Measurements from ENCODE around the gene SGPP2. TPM values are rescaled to one million over a fixed set of nuclear protein-coding genes. Genes with fewer than 3 reads are reported as not detected.

Gene SGPP2
- total and polyA plus RNA-seq, 5 experiments from 2014 or later: 0.31 to 0.33 TPM; not detected in 3

GRCh38 chr2:222452422-222452950 is 28.1 kb downstream of the SGPP2 start:
- no peak for ATAC-seq
- POLR2A ChIA-PET: no interaction called here
- Mint-ChIP-seq H3K4me3 (no peak overlapping the region), H3K27me3 (peaks cover 2 to 18% (median 15%) of the 10 kb centered on the region in 5 donors), H3K27ac (no peak overlapping the region), H3K9me3 (peaks cover 0 to 2% (median 0%) of the 10 kb centered on the region in 9 donors), H3K36me3 (no peaks in the 10 kb centered on the region), H3K4me1 (no peaks in the 10 kb centered on the region)
- no peak for DNase-seq

GRCh38 chr2:222456479-222457077 is 32.2 kb downstream of the SGPP2 start:
- POLR2A ChIA-PET: no interaction called here
- Mint-ChIP-seq H3K27ac (no peak overlapping the region), H3K36me3 (peaks cover 0 to 5% (median 0%) of the 10 kb centered on the region in 3 donors), H3K27me3 (peaks cover 0 to 22% (median 17%) of the 10 kb centered on the region in 5 donors), H3K4me3 (no peak overlapping the region), H3K4me1 (no peaks in the 10 kb centered on the region), H3K9me3 (peaks cover 0 to 7% (median 0%) of the 10 kb centered on the region in 9 donors)
- DNase-seq (no peak), ATAC-seq (no peak)

GRCh38 chr2:222459983-222460382 is 35.6 kb downstream of the SGPP2 start:
- DNase-seq (no peak), ATAC-seq (no peak)
- POLR2A ChIA-PET: no interaction called here
- H3K27me3 Mint-ChIP-seq: peaks cover 0 to 19% (median 13%) of the 10 kb centered on the region in 5 donors
- no peaks in the 10 kb centered on the region for H3K4me1 Mint-ChIP-seq
- H3K9me3 Mint-ChIP-seq: peaks cover 0 to 7% (median 0%) of the 10 kb centered on the region in 9 donors
- no peak overlapping the region for H3K27ac Mint-ChIP-seq
- peaks cover 0 to 5% (median 0%) of the 10 kb centered on the region in 3 donors for H3K36me3 Mint-ChIP-seq
- no peak overlapping the region for H3K4me3 Mint-ChIP-seq

GRCh38 chr2:222465746-222466145 is 41.4 kb downstream of the SGPP2 start:
- Mint-ChIP-seq H3K9me3 (peaks cover 0 to 7% (median 0%) of the 10 kb centered on the region in 9 donors), H3K27me3 (peaks cover 6 to 36% (median 22%) of the 10 kb centered on the region in 5 donors), H3K4me1 (no peaks in the 10 kb centered on the region), H3K27ac (no peak overlapping the region), H3K36me3 (peaks cover 0 to 4% (median 0%) of the 10 kb centered on the region in 3 donors), H3K4me3 (no peak overlapping the region)
- POLR2A ChIA-PET: no interaction called here
- DNase-seq (no peak), ATAC-seq (no peak)

GRCh38 chr2:222468346-222468745 is 44.0 kb downstream of the SGPP2 start:
- Mint-ChIP-seq H3K4me1 (no peaks in the 10 kb centered on the region), H3K36me3 (peaks cover 0 to 4% (median 0%) of the 10 kb centered on the region in 3 donors), H3K27ac (no peak overlapping the region), H3K27me3 (peaks cover 6 to 29% (median 13%) of the 10 kb centered on the region in 5 donors), H3K9me3 (peaks cover 0 to 4% (median 0%) of the 10 kb centered on the region in 9 donors), H3K4me3 (no peak overlapping the region)
- ATAC-seq (no peak), DNase-seq (no peak)
- POLR2A ChIA-PET: interaction anchor here (0.6 kb wide), 1 partner anchor 107 kb away, joined by 4 read pairs; no protein-coding TSS in a partner anchor

- peaks cover 6 to 29% (median 13%) of the 10 kb centered on the region in 5 donors for H3K27me3 Mint-ChIP-seq
- H3K4me1 Mint-ChIP-seq: no peaks in the 10 kb centered on the region
- no peak overlapping the region for H3K27ac Mint-ChIP-seq
- peaks cover 0 to 4% (median 0%) of the 10 kb centered on the region in 9 donors for H3K9me3 Mint-ChIP-seq
- ATAC-seq (no peak), DNase-seq (no peak)
- POLR2A ChIA-PET: no interaction called here
- no peak overlapping the region for H3K4me3 Mint-ChIP-seq
- H3K36me3 Mint-ChIP-seq: peaks cover 0 to 4% (median 0%) of the 10 kb centered on the region in 3 donors
These were observed 46.6 kb downstream of the SGPP2 start for GRCh38 chr2:222470802-222471468.

GRCh38 chr2:222477962-222478608 is 53.7 kb downstream of the SGPP2 start:
- POLR2A ChIA-PET: no interaction called here

GRCh38 chr2:222479859-222480258 is 55.5 kb downstream of the SGPP2 start:
- ATAC-seq (no peak), DNase-seq (no peak)
- Mint-ChIP-seq H3K27me3 (peaks cover 3 to 24% (median 7%) of the 10 kb centered on the region in 5 donors), H3K4me1 (no peaks in the 10 kb centered on the region), H3K4me3 (no peak overlapping the region), H3K36me3 (no peaks in the 10 kb centered on the region), H3K9me3 (no peaks in the 10 kb centered on the region), H3K27ac (no peak overlapping the region)
- POLR2A ChIA-PET: no interaction called here

More at GRCh38 chr2:222477962-222478608, 53.7 kb downstream of the SGPP2 start:
- DNase-seq (no peak), ATAC-seq (no peak)
- no peak overlapping the region for H3K27ac Mint-ChIP-seq
- no peaks in the 10 kb centered on the region for H3K9me3 Mint-ChIP-seq
- no peaks in the 10 kb centered on the region for H3K36me3 Mint-ChIP-seq
- no peaks in the 10 kb centered on the region for H3K4me1 Mint-ChIP-seq
- H3K27me3 Mint-ChIP-seq: peaks cover 3 to 12% (median 5%) of the 10 kb centered on the region in 5 donors
- no peak overlapping the region for H3K4me3 Mint-ChIP-seq

GRCh38 chr2:222480497-222480896 is 56.2 kb downstream of the SGPP2 start:
- Mint-ChIP-seq H3K27me3 (peaks cover 6 to 31% (median 10%) of the 10 kb centered on the region in 5 donors), H3K36me3 (no peaks in the 10 kb centered on the region), H3K9me3 (no peaks in the 10 kb centered on the region), H3K27ac (no peak overlapping the region), H3K4me3 (no peak overlapping the region), H3K4me1 (no peaks in the 10 kb centered on the region)
- DNase-seq (no peak), ATAC-seq (no peak)
- POLR2A ChIA-PET: no interaction called here

GRCh38 chr2:222481941-222482340 is 57.6 kb downstream of the SGPP2 start:
- Mint-ChIP-seq H3K4me1 (no peaks in the 10 kb centered on the region), H3K27ac (no peak overlapping the region), H3K27me3 (peaks cover 6 to 39% (median 11%) of the 10 kb centered on the region in 5 donors), H3K4me3 (no peak overlapping the region), H3K9me3 (no peaks in the 10 kb centered on the region), H3K36me3 (no peaks in the 10 kb centered on the region)
- ATAC-seq (no peak), DNase-seq (no peak)
- POLR2A ChIA-PET: no interaction called here

GRCh38 chr2:222483513-222484039 is 59.2 kb downstream of the SGPP2 start:
- H3K27ac Mint-ChIP-seq: no peak overlapping the region
- DNase-seq (no peak), ATAC-seq (no peak)
- H3K27me3 Mint-ChIP-seq: peaks cover 6 to 46% (median 9%) of the 10 kb centered on the region in 5 donors
- POLR2A ChIA-PET: no interaction called here
- no peaks in the 10 kb centered on the region for H3K36me3 Mint-ChIP-seq
- no peak overlapping the region for H3K4me3 Mint-ChIP-seq
- H3K9me3 Mint-ChIP-seq: no peaks in the 10 kb centered on the region
- no peaks in the 10 kb centered on the region for H3K4me1 Mint-ChIP-seq

- POLR2A ChIA-PET: no interaction called here
- Mint-ChIP-seq H3K27me3 (peaks cover 6 to 46% (median 9%) of the 10 kb centered on the region in 5 donors), H3K9me3 (no peaks in the 10 kb centered on the region), H3K4me1 (no peaks in the 10 kb centered on the region), H3K36me3 (no peaks in the 10 kb centered on the region), H3K27ac (no peak overlapping the region), H3K4me3 (no peak overlapping the region)
- no peak for DNase-seq
- ATAC-seq: no peak
These were observed 61.2 kb downstream of the SGPP2 start for GRCh38 chr2:222485367-222486211.

All from naive thymus-derived CD8-positive, alpha-beta T cell (primary cell).